Measurements from ENCODE around the gene ENPP1. TPM values are rescaled to one million over a fixed set of nuclear protein-coding genes. Genes with fewer than 3 reads are reported as not detected.
A peak's percentile ranks its signal among the peaks of the same experiment; 100 is the strongest.
"Not testable (repeated sequence)": the region's sequence is repeated elsewhere in the genome, so short reads cannot be mapped to it uniquely, and the experiment has no call there.

Gene ENPP1
- total and polyA plus RNA-seq, 4 donors, result 1.3 to 35.2 (median 14.5) TPM

DNA sequence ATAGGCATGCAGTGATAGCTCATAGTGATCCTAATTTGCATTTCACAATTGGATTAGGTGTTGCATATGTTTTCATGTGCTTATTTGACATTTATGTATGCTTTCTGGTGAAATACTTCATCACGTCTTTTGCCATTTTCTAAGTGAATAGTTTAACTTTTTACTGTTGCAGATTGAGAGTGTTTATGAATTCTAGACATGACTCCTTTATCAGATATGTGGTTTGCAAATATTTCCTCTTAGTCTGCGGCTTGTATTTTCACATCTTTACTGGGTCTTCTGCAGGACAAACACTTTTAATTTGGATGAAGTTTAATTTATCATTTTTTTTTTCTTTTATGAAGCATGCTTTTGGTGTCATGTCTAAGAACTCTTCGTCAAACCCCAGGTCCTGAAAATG lies 104.1 kb downstream of the ENPP1 start:
- no peak for ATAC-seq (ENCODE audit: low FRiP score)
- intact Hi-C loops (cut with DNase I), result loop anchor here (5.0 to 10.0 kb wide), 3 partner anchors 125 to 573 kb away; no protein-coding TSS in a partner anchor

GRCh38 chr6:131914234-131914633 lies 106.4 kb downstream of the ENPP1 start:
- H3K27me3 ChIP-seq (ENCODE audit: control insufficient read depth in 1 of 2, insufficient read depth in 2 of 2, low read length in 1 of 2), result no peaks in the 10 kb centered on the region
- no peak for DNase-seq
- no peak for ATAC-seq (ENCODE audit: low FRiP score)
- H3K9me3 ChIP-seq (ENCODE audit: control insufficient read depth, low read length), result no peaks in the 10 kb centered on the region
- H3K27ac ChIP-seq (ENCODE audit: low read depth in 1 of 2, low read length in 2 of 2), result no peak overlapping the region
- no peaks in the 10 kb centered on the region for H3K4me1 ChIP-seq (ENCODE audit: control insufficient read depth in 1 of 2, insufficient read depth in 2 of 2, low read length in 2 of 2)
- intact Hi-C loops (cut with DNase I), result loop anchor here (5.0 to 10.0 kb wide), 3 partner anchors 127 to 571 kb away; no protein-coding TSS in a partner anchor
- WGBS, 2 donors, result 24 to 29% methylated on average over 1 of the region's 1 CpG
- H3K36me3 ChIP-seq (ENCODE audit: control insufficient read depth in 1 of 2, insufficient read depth in 2 of 2, low read length in 1 of 2), result no peaks in the 10 kb centered on the region
- H3K4me3 ChIP-seq (ENCODE audit: low read length in 2 of 2), result no peak overlapping the region

More for the DNA sequence above, 104.1 kb downstream of the ENPP1 start:
- 49 to 52% methylated on average over 3 of the region's 3 CpGs for WGBS, 2 donors
- Histone ChIP-seq H3K4me3 (ENCODE audit: low read length in 2 of 2) (no peak overlapping the region), H3K27me3 (ENCODE audit: control insufficient read depth in 1 of 2, insufficient read depth in 2 of 2, low read length in 1 of 2) (no peaks in the 10 kb centered on the region), H3K36me3 (ENCODE audit: control insufficient read depth in 1 of 2, insufficient read depth in 2 of 2, low read length in 1 of 2) (no peaks in the 10 kb centered on the region), H3K9me3 (ENCODE audit: control insufficient read depth, low read length) (no peaks in the 10 kb centered on the region), H3K27ac (ENCODE audit: low read depth in 1 of 2, low read length in 2 of 2) (no peak overlapping the region), H3K4me1 (ENCODE audit: control insufficient read depth in 1 of 2, insufficient read depth in 2 of 2, low read length in 2 of 2) (no peaks in the 10 kb centered on the region)
- no peak for DNase-seq

DNA sequence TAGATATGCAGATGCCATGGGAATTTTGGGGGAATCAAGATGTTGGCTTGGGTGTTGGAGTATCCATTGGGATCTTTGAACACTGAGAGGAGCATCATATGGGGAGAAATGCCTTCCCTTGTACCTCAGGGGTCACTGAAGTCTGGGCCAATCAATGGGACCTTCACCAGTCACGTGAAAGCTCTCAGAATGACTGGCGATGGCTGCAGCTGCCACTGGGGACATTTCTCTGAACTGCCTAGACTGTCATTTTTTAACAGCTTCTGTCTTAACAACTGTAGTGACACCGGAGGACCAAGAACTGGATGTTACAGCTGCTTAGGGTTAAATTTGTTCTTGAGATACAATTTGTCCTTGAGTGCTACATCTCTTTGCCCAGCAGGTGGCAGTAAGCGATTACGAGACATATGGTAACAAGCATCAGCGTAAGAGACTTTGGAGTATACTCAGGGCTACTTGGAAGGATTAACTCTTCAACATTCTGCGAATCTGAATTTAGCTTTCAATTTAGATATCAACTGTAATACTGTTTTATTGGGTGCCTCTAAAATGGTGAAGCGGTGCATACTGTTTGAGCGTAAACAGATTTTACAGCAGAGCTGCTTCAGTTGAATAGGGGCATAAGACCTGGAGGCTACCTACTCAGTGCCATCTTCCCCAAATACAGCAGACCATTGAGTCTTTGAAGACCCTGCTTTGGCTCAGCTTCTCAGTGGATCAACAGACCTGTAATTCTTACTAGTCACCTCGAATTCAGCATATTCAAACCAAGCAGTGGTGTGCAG lies 107.3 kb downstream of the ENPP1 start:
- no peaks in the 10 kb centered on the region for H3K36me3 ChIP-seq (ENCODE audit: control insufficient read depth in 1 of 2, insufficient read depth in 2 of 2, low read length in 1 of 2)
- WGBS, 2 donors, result 24 to 29% methylated on average over 10 of the region's 10 CpGs
- no peak overlapping the region for H3K4me3 ChIP-seq (ENCODE audit: low read length in 2 of 2)
- intact Hi-C loops (cut with DNase I), result loop anchor here (5.0 to 10.0 kb wide), 4 partner anchors 128 to 570 kb away; no protein-coding TSS in a partner anchor
- H3K4me1 ChIP-seq (ENCODE audit: control insufficient read depth in 1 of 2, insufficient read depth in 2 of 2, low read length in 2 of 2), result no peaks in the 10 kb centered on the region
- H3K27me3 ChIP-seq (ENCODE audit: control insufficient read depth in 1 of 2, insufficient read depth in 2 of 2, low read length in 1 of 2), result no peaks in the 10 kb centered on the region
- DNase-seq, result peak in 1 of 2 donors; percentile 70
- ATAC-seq (ENCODE audit: low FRiP score), result peak; percentile 78
- no peak overlapping the region for H3K27ac ChIP-seq (ENCODE audit: low read depth in 1 of 2, low read length in 2 of 2)
- no peaks in the 10 kb centered on the region for H3K9me3 ChIP-seq (ENCODE audit: control insufficient read depth, low read length)

- not testable (repeated sequence) for H3K27me3 ChIP-seq (ENCODE audit: control insufficient read depth in 1 of 2, insufficient read depth in 2 of 2, low read length in 1 of 2); H3K27ac ChIP-seq (ENCODE audit: low read depth in 1 of 2, low read length in 2 of 2); DNase-seq; H3K4me1 ChIP-seq (ENCODE audit: control insufficient read depth in 1 of 2, insufficient read depth in 2 of 2, low read length in 2 of 2); H3K36me3 ChIP-seq (ENCODE audit: control insufficient read depth in 1 of 2, insufficient read depth in 2 of 2, low read length in 1 of 2); H3K9me3 ChIP-seq (ENCODE audit: control insufficient read depth, low read length); ATAC-seq (ENCODE audit: low FRiP score); H3K4me3 ChIP-seq (ENCODE audit: low read length in 2 of 2)
- WGBS, 2 donors, result 95 to 98% methylated on average over 2 of the region's 2 CpGs
- intact Hi-C loops (cut with DNase I), result loop anchor here (5.0 to 10.0 kb wide), 2 partner anchors 381 to 569 kb away; no protein-coding TSS in a partner anchor
Measured at GRCh38 chr6:131916091-131916796, 108.4 kb downstream of the ENPP1 start.

DNA sequence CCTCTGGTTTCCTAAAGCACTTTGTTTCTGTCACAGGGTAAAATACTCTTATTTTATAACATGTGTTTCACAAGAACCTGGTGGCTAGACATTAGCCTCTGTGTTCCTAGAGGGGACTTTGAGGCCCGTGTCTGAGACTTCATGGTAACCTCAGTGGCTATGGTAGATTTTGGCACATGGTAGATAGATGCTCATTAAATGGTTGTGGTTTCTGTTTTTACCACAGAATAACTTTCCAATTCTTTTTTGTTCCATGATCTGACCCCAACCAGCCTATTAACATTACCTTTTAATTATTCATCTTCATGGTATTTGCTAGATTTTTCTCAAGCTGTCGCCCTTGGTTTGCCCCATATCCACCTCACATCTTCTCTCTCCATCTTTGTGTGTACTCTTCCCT lies 109.0 kb downstream of the ENPP1 start:
- Histone ChIP-seq H3K27me3 (ENCODE audit: control insufficient read depth in 1 of 2, insufficient read depth in 2 of 2, low read length in 1 of 2) (no peaks in the 10 kb centered on the region), H3K36me3 (ENCODE audit: control insufficient read depth in 1 of 2, insufficient read depth in 2 of 2, low read length in 1 of 2) (no peaks in the 10 kb centered on the region), H3K9me3 (ENCODE audit: control insufficient read depth, low read length) (no peaks in the 10 kb centered on the region), H3K4me3 (ENCODE audit: low read length in 2 of 2) (no peak overlapping the region), H3K27ac (ENCODE audit: low read depth in 1 of 2, low read length in 2 of 2) (no peak overlapping the region), H3K4me1 (ENCODE audit: control insufficient read depth in 1 of 2, insufficient read depth in 2 of 2, low read length in 2 of 2) (no peaks in the 10 kb centered on the region)
- ATAC-seq (ENCODE audit: low FRiP score), result no peak
- no peak for DNase-seq
- intact Hi-C loops (cut with DNase I), result loop anchor here (5.0 to 10.0 kb wide), 2 partner anchors 380 to 568 kb away; no protein-coding TSS in a partner anchor
- WGBS, 2 donors, result 93 to 98% methylated on average over 2 of the region's 2 CpGs

DNA sequence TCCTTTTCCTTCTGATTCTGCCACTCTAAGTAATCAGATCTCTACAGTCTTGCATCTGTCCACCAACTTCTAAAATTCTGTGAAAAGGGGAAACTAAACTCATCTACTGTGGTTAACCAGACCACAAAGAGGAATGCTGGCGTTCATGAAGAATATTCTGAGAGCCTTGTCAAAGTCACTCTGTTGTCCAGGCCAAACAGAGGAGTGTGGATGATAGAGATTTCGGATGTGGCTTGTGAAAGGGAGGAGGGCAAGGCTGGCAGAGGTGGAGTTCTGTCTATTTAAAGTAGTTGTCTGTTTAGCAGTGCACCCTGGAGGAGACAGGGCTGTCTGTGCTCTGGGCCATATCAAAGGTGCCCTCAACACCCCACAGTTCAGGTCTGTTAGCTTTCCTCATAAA lies 109.5 kb downstream of the ENPP1 start:
- no peak overlapping the region for H3K27ac ChIP-seq (ENCODE audit: low read depth in 1 of 2, low read length in 2 of 2)
- intact Hi-C loops (cut with DNase I), result loop anchor here (5.0 to 10.0 kb wide), 2 partner anchors 380 to 567 kb away; no protein-coding TSS in a partner anchor
- no peaks in the 10 kb centered on the region for H3K9me3 ChIP-seq (ENCODE audit: control insufficient read depth, low read length)
- H3K36me3 ChIP-seq (ENCODE audit: control insufficient read depth in 1 of 2, insufficient read depth in 2 of 2, low read length in 1 of 2), result no peaks in the 10 kb centered on the region
- ATAC-seq (ENCODE audit: low FRiP score), result no peak
- WGBS, 2 donors, result 72% methylated on average over 2 of the region's 2 CpGs
- no peaks in the 10 kb centered on the region for H3K27me3 ChIP-seq (ENCODE audit: control insufficient read depth in 1 of 2, insufficient read depth in 2 of 2, low read length in 1 of 2)
- DNase-seq, result no peak
- H3K4me1 ChIP-seq (ENCODE audit: control insufficient read depth in 1 of 2, insufficient read depth in 2 of 2, low read length in 2 of 2), result no peaks in the 10 kb centered on the region
- H3K4me3 ChIP-seq (ENCODE audit: low read length in 2 of 2), result no peak overlapping the region

DNA sequence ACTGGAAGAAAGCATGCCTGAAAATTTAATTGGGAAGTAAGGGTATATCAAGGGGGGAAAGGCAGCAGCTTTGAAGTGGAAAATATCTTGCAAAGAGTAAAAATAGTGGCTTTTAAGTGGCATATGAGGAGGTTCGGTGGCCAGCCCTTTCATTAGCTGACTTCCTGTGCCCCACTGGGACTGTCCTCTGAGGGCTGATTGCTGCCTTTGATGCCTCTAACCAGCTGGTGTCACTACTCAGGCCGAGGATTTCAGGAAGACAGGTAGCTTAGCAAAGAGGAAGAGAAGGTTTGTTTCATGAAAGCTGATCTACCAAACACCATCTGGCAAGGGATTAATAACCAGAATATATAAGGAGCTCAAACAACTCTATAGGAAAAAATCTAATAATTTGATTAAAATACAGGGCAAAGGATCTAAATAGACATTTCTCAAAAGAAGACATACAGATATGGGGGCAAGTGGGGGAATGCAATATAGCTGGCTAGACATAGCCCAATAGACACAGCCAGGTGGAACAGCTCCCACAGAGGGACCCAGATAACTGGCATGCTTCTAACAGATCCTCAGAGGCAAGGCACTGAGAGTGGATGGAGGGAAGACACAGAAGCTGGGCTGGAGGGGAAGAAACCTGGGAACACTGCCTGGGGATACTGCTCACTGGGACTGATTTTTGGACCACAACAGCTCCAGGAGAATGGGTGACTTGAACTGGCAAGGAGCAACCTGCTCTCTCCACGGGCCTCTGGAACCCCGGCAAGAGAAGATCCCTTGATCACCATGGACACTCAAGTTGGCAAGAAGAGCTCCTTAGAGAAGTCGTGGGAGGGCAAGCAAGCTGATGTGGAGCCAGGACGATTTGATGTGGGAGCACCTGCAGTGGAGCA lies 110.2 kb downstream of the ENPP1 start:
- DNase-seq, result no peak
- 82 to 89% methylated on average over 6 of the region's 6 CpGs for WGBS, 2 donors
- no peak for ATAC-seq (ENCODE audit: low FRiP score)
- Histone ChIP-seq H3K4me1 (ENCODE audit: control insufficient read depth in 1 of 2, insufficient read depth in 2 of 2, low read length in 2 of 2) (no peaks in the 10 kb centered on the region), H3K27ac (ENCODE audit: low read depth in 1 of 2, low read length in 2 of 2) (no peak overlapping the region), H3K27me3 (ENCODE audit: control insufficient read depth in 1 of 2, insufficient read depth in 2 of 2, low read length in 1 of 2) (no peaks in the 10 kb centered on the region), H3K4me3 (ENCODE audit: low read length in 2 of 2) (no peak overlapping the region), H3K36me3 (ENCODE audit: control insufficient read depth in 1 of 2, insufficient read depth in 2 of 2, low read length in 1 of 2) (no peaks in the 10 kb centered on the region), H3K9me3 (ENCODE audit: control insufficient read depth, low read length) (no peaks in the 10 kb centered on the region)
- intact Hi-C loops (cut with DNase I), result loop anchor here (5.0 to 10.0 kb wide), 2 partner anchors 379 to 567 kb away; no protein-coding TSS in a partner anchor

All from aorta (tissue), 5 donors.